Activated T-cell treated with anti-CD3 and anti-CD28 coated beads, Interleukin-2, amount 50 U/mL, for 48 hours (primary cell): ENCODE data around the gene L1CAM.

Source experiments
- DNase-seq, 2 experiments: peaks; one replicate each; pipeline ENCODE4 v3.0.0-alpha.2; 2020

L1CAM gene

DNA sequence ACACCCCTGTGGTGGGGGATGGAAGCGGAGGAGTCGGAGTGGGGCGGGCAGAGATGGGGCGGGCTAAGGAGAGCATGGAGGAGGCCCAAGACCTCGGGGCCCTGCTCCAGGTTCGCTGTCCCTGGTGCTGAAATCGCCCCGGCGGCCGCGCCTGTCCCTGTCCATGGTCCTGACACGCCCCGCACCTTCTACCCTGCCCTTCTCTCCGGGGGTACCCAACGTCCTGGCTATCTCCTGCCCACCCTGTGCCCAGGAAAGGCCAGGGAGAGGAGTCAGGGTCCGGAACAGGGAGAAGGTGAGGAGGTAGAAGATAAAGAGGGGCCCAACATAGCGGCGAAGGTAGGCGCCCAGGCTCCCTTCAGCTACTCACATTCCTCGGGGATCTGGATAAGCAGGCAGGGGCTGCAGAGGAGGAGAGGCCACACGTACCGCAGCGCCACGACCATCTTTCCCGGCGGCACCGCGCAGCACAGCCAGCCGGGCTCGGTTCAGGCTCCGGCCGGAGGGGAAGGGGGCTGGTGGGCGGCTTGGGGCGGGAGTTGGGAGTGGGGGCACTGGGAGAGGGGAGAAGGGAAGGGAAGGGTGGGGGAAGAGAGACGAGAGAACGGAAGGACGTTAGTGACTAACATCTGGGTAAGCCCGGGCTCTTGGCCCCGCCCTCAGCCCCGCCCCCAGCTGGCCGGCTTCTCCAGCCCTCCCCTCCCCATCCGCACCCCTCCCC, 10.4 kb downstream of the L1CAM start:
- DNase-seq, result peak; percentile 74 to 80

DNA sequence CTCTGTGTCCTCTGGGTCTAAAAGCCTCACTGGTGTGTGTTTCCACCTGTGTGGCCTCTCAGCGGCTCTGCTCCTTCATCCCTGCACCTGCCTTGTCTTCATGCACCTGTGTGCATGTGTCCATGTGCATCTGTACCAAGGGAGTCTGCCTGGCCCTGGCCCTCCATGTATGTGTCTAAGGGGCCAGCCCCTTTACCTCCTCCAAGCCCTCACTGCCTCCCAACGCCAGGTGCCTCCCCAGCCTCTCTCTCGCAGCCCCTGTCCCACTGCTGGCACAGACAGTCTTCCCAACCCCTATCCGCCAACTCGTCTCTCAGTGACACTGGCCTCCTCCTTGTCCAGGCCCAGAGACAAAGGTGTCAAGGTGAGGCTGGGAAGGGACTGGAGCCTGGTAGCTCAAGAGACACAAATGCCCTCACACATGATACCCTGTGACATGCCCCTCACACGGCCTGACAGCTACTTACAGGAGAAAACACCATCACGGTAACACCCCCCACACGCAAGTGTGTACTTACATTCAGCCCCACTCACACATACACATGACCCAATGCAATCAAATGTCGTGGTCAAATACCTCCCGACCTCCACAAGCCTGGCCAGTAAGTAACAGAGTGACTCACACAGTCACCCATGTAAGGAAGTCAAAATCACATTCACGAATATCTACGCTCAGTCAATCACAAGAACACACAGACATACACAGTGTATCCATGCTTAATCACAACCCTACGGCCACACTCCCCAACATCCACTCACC, 11.4 kb downstream of the L1CAM start:
- no peak for DNase-seq

DNA sequence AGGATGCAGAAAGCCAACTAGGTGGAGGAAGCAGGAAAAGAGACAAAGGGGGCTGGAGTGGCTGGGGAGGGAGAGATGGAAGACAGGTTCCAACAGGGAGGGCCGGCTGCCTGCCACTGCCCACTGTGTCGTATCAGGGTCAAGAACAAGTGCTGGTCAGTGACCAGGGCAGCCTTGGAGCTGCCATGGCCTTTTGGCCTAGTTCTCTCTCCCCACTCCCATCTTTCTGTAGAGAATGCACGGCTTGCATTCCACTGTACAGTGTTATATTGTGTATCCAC, 11.9 kb downstream of the L1CAM start:
- DNase-seq, result no peak

DNA sequence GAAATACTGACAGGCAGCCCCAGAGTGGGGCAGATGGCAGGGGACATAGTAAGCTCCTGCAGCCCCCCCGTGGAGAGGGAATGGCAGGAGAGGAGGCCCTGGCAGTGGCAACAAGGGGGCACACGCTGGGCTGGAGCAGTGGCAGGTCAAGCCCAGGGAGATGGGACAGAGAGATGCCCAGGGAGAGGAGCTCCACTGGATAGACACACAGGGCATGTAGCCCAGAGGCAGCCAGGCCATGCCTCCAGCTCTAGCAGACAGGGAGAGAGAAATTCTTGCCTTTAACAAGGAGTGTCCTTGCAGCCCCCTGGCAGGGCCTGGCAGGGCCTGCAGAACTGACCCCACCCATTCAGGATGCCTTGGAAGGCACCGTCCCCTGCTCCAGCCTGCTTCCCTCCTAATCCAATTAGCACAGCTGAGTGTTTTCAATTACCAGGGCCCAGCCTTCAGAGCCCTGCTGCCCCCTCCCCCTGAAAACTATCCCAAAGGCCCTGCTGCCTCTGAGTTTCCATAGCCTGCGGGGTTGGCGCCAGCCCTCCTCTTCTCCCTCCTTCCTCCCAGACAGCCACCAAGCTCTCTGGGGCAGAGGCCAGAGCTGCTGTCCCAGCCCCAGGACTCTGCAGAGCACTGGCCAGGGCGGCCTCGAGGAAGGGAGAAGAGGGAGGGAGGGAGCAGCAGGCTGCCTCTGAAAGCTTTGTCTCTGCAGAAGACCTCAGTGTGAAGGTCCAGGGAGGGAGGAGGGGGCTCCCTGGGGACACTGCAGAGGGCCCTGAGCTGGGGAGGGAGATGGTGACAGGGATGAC, 12.5 kb downstream of the L1CAM start:
- no peak for DNase-seq

DNA sequence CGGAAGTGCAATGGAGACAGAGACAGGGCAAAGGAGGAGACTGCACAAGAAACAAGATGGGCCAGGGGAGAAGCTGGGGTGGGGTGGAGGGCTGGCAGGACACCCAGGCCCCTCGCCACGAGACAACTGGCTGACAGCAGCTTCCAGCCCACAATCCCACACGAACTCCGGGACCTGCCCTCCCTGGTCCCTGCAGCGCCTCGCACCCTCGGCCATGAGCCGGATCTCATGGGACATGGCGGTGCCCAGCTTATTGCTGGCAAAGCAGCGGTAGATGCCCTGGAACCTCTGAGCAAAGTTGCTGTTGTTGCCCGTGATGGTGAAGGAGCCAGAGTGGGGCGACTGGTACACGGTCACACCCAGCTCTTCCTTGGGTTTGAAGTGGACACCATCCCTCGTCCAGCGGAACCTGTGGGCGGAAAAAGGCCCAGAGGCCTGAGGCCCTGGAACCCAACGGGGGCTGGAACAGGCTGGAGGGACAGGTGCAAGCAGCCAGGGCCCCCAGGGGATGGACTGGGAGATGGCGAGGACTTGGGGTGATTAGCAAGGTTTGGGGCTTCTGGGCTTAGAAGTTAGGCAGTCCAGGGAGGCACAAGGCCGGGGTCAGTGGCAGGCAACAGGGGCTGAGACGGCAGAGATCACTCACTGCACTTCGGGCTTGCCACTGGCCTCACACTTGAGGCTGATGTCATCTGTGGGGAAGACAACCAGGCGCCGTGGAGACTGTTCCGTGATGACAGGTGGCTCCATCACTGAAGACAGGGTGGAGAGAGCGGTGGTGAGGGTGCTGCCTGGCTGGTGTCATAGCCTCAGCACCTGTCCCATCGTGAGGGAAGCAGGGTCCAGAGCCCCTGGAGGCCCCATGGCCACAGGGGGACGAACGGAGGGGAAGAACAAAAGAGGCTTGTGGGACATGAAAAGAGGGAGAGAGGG, 13.8 kb downstream of the L1CAM start:
- no peak for DNase-seq

DNA sequence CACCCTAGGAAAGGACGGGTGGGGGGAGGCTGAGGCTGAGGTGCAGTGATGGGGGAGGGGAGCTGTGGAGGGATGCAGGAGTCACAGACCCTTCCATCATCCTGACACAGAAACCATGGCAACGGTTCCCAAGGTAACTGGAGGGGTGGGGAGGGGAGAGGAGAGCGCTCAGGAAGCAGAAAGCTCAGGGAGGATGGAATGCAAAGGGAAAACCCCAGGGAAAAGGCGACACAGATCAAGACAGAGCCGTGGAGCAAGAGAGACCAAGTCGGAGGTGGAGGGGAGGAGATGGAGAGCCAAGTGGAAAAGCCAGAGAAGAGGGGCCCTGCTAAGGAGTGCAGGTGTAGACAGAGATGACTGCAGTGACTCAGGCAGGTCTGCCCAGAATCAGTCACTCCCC, 14.5 kb downstream of the L1CAM start:
- DNase-seq, result no peak

DNA sequence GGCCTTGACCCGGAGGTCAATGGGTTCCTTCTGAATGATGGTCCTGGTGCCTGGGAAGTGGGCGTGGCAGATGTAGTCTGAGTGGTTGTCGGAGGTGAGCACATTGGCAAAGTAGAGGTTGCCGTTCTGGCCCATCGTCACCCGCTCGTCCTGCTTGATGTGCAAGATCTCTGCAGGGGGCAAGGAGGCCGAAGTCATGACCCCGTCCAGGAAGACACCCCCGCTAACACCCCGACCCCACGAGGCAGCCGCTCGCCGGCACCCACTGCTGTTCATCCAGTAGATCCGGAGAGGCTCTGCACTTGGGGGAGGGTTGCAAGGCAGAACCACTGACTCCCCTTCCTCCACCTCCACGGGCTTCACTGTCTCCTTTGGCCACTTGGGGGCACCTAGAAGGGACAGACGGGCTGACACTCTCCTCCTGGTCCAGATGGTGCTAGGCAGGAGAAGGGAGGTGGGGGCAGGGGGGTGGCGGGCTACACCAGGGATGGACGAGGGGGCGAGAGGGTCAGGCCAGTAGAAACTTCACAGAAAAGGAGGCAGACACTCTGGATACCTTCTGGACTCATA, 15.1 kb downstream of the L1CAM start:
- no peak for DNase-seq

DNA sequence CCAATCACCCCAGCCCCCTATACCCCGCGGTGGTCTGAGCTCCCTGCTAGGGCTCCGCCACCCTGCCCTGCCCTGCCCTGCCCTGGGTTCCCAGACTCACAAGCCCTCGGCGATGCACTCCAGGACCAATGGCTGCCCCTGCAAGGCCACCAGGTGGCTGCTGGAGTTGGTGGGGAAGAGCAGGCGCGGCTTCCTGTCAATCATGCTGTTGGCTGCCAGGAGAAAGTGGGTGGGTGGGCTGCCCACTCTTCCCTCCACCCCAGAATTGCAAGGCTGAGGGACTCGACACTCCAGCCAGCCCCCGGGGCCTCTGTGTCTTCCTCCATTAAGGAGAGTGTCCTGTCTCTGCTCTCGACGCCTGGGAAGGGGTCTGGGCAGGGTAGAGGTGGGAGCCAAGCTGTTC, 15.7 kb downstream of the L1CAM start:
- DNase-seq, result no peak

GRCh38 chrX:153869473-153870287, 16.3 kb downstream of the L1CAM start:
- DNase-seq, result no peak

DNA sequence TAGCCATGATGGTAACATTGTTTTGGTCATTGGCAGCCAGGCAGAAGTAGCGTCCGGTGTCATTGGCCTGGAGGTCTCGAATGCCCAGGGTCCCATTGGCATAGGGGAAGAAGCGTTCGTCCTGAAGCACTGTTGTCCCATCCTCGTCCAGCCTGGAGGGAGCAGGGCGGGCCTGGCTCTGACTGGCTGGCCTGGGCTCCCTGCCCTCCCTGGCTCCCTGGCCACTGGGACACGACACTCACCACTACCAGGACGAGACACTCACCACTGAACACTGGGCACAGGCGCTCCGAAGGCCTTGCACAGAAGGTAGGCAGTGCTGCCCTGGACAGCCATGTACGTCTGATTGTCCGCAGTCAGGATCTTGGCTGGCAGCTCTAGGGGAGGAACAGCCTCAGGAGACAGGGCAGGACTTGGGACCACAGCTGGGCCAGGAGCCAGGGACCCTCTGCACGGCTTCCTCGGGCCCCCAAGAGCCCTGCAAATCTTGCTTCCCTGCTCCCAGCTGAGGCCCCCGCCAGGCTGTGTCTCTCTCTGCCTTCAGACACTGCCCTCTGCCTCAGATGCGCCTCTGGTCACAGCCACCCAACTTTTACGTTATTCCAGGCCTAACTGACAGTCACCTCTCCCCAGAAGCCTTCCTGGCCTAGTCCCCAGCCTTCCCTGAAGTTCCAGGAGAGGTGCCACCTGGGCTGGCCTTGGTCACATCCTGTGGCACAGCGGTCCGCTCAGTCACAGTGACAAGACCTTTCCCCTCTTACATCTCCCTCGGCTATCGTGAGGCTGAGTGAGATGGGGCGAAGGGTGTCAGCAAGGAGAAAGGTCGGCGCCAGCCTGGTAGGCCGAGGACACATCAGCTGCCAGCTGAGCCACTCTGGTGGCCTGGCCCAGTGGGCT, 17.1 kb downstream of the L1CAM start:
- DNase-seq, result peak in 1 of 2 experiments; percentile 10

GRCh38 chrX:153867671-153868070, 18.3 kb downstream of the L1CAM start:
- peak in 1 of 2 experiments; percentile 10 for DNase-seq

DNA sequence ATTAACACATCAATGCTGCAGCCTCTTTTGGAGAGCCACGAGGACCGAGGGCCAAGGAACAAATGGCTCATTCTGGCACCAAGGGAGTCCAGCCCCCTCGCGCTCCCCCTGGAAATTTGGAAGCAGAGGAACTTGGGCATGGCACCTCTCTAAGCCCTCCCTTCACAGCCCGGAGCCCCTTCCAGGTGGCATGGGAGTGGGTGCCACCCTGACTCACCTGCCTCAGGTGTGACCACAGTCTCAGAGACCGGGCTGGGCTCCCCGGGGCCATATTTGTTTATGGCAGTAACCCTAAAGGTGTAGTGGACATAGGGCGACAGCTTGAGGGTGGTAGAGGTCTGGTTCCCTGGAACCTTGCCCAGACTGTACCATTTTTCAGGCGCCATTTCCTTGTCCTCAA, 18.8 kb downstream of the L1CAM start:
- no peak for DNase-seq

- no peak for DNase-seq
These were observed 19.5 kb downstream of the L1CAM start for GRCh38 chrX:153866302-153867019.

DNA sequence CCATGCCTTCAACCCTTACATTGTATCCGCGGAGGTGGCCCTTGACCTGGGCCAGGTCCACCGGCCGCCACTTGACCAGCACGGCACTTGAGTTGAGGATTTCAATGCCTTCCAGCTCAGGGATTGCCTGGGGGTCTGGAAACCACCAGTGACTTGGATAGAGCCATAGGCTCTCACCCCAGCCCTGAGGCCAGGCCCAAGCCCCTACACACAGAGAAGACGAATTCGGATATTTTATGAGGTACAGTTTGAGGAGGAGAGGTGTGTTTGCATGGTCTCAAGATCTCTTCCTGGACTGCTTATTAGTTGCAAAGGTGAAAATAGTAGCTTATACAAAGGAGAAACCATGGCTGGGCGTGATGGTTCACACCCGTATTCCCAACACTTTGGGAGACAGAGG, 20.3 kb downstream of the L1CAM start:
- DNase-seq, result no peak

GRCh38 chrX:153865321-153865580, 20.7 kb downstream of the L1CAM start:
- no peak for DNase-seq

- no peak for DNase-seq
These were observed 21.2 kb downstream of the L1CAM start for GRCh38 chrX:153864561-153865320.

DNA sequence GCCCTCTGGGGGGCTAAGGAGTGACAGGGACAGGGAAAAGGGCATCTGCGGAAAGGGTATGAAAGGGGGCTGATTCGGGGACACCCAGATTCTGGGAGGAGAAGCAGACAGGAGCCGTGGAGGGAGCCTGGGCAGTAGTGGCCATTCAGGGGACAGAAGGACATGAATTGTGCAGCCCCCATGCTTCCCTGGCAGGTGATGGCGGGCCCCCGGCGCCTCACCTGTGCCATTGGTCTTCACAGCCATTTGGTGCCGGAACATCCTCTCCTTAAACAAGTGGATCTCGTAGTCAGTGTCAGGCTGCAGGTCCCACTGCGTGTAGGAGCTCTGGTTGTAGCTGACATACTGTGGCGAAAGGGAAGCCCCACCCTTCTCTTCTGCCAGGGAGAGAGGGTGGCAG, 21.9 kb downstream of the L1CAM start:
- peak in 1 of 2 experiments; percentile 14 for DNase-seq

DNA sequence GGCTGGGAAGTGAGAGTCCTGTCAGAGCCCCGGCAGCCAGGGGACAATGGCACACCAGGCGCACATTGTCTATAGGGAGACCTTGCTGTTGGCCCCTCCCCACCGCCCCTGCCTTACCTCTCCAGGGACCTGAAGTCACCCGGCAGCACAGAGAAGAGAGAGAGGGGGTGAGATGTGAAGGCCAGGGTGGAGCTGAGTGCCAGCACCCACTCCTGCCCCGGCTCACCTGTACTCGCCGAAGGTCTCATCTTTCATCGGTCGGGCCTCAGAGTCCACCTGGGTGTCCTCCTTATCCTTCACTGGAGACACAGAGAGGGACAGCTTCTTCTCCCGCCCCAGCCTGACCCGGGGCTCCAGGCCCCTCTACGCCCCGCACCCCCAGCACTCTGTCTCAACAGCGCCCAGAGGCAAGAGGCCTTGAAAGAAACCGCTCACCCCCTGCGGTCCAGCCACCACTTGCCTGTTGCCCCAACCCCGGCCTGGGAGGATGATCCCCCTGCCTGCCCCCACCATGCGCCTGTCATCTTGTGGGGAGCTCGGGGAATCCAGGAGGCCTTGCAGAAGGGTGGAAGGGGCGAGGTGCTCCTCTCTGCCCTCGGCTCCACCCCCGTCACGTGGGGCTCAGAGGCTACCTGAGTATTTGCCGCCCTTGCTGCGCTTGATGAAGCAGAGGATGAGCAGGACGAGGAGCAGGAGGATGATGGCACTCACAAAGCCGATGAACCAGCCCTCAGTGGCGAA, 22.6 kb downstream of the L1CAM start:
- DNase-seq, result peak in 1 of 2 experiments; percentile 9
